GM12878 (cell line): ENCODE data around the gene ANLN. TPM values are rescaled to one million over a fixed set of nuclear protein-coding genes. Genes with fewer than 3 reads are reported as not detected.

Experiments
- ATAC-seq: fragments of 200-7000 bp; cut with Tn5 transposase; 3 replicates; pipeline ENCODE4 v1.9.1; 2020; ENCODE audit warnings: mild to moderate bottlenecking, moderate library complexity
- BruUV-seq: library from RNA; stranded (reverse); fragments of 400-500 nt; replicated peaks from 2 replicates; lab custom pipeline; 2021; lab: Mats Ljungman, UMichigan
- CTCF ChIA-PET: fragments of 300-600 bp; sonication (Branson Sonifier 250); formaldehyde crosslinking; extraction: SDS; loops from one replicate; lab custom pipeline; 2021; ENCODE audit warnings: inconsistent platforms; lab: Yijun Ruan, JAX
- POLR2A ChIA-PET: fragments of 350-600 bp; formaldehyde crosslinking; extraction: SDS; loops from one replicate; lab custom pipeline; 2021; ENCODE audit warnings: inconsistent platforms; lab: Charles Lee
- RAD21 ChIA-PET: fragments of 300-600 bp; sonication (Branson Sonifier 250); formaldehyde crosslinking; loops from one replicate; lab custom pipeline; 2023; ENCODE audit warnings: antibody characterized with exemption; ENCODE audit not compliant: unreplicated experiment; lab: Charles Lee
- SMC1A ChIA-PET: fragments of 300-600 bp; sonication (Branson Sonifier 250); formaldehyde crosslinking; loops from one replicate; lab custom pipeline; 2023; ENCODE audit not compliant: unreplicated experiment, uncharacterized antibody; lab: Charles Lee
- DNase-seq: peaks from one replicate; pipeline ENCODE4 v3.0.0-alpha.2; 2011; ENCODE audit warnings: low read depth, low spot score
- FAIRE-seq: peaks from 3 replicates; lab custom pipeline; 2011; peaks lifted over from hg19 to GRCh38; lab: Jason Lieb, UNC
- H2AFZ ChIP-seq: 2 replicates; pipeline ENCODE4 v1.6.0; 2011; ENCODE audit warnings: low read depth, low read length, control low read depth; ENCODE audit not compliant: control insufficient read depth
- H3K27ac ChIP-seq: 2 replicates; pipeline ENCODE4 v1.5.1; 2011; ENCODE audit warnings: control low read depth; ENCODE audit not compliant: control insufficient read depth, insufficient read depth
- H3K27me3 ChIP-seq, 2 experiments: replicated peaks in 1 of 2; 2 replicates each; pipeline versions ENCODE4 v1.6.0 to v1.6.1; 2011; ENCODE audit warnings: low read length in 1 of 2; ENCODE audit not compliant: control insufficient read depth in 2 of 2, insufficient read depth in 2 of 2
- H3K36me3 ChIP-seq, 2 experiments: 2 replicates each; pipeline ENCODE4 v1.5.1; 2011; ENCODE audit warnings: low read length in 1 of 2; ENCODE audit not compliant: control insufficient read depth in 2 of 2, insufficient read depth in 2 of 2
- H3K4me1 ChIP-seq: 2 replicates; pipeline ENCODE4 v1.6.1; 2011; ENCODE audit warnings: mild to moderate bottlenecking, low read length, moderate library complexity, mixed read lengths; ENCODE audit not compliant: control insufficient read depth, insufficient read depth
- H3K4me2 ChIP-seq: 2 replicates; pipeline ENCODE4 v1.6.0; 2011; ENCODE audit warnings: control low read depth; ENCODE audit not compliant: control insufficient read depth, insufficient read depth
- H3K4me3 ChIP-seq: fragments of 200-600 bp; sonication (generic); 2 replicates; pipeline ENCODE4 v1.5.1; 2016
- H3K79me2 ChIP-seq: 2 replicates; pipeline ENCODE4 v1.6.0; 2011; ENCODE audit warnings: low read length; ENCODE audit not compliant: control insufficient read depth, insufficient read depth
- H3K9ac ChIP-seq: 2 replicates; pipeline ENCODE4 v1.8.0; 2011; ENCODE audit warnings: low read length, control low read depth, mixed read lengths; ENCODE audit not compliant: control insufficient read depth, insufficient read depth
- H3K9me3 ChIP-seq: replicated peaks from 3 replicates; pipeline ENCODE4 v1.5.1; 2011; ENCODE audit warnings: mild to moderate bottlenecking, low read length; ENCODE audit not compliant: control insufficient read depth, insufficient read depth
- H4K20me1 ChIP-seq: 2 replicates; pipeline ENCODE4 v1.6.0; 2011; ENCODE audit not compliant: control insufficient read depth, insufficient read depth
- ATF3 ChIP-seq: IDR thresholded peaks from 2 replicates; pipeline ENCODE4 v1.6.1; 2011; ENCODE audit warnings: low read depth, mild to moderate bottlenecking, low read length, moderate library complexity, borderline replicate concordance; ENCODE audit errors: extremely low read depth
- BACH1 ChIP-seq: fragments of 450-650 bp; IDR thresholded peaks from 2 replicates; pipeline ENCODE4 v1.6.1; 2017; ENCODE audit warnings: mild to moderate bottlenecking, borderline replicate concordance
- ESRRA ChIP-seq: IDR thresholded peaks from 2 replicates; pipeline ENCODE4 v1.6.1; 2012; ENCODE audit warnings: mild to moderate bottlenecking, low read length, improper control_type of control experiment
- MXI1 ChIP-seq: fragments of 150-350 bp; IDR thresholded peaks from 2 replicates; pipeline ENCODE4 v1.6.1; 2011; ENCODE audit warnings: low read depth, mild to moderate bottlenecking, inconsistent platforms, low read length, improper control_type of control experiment
- PML ChIP-seq: IDR thresholded peaks from 2 replicates; pipeline ENCODE4 v1.6.1; 2012; ENCODE audit warnings: low read length, inconsistent platforms
- RELA ChIP-seq: fragments of 450-650 bp; IDR thresholded peaks from 2 replicates; pipeline ENCODE4 v1.8.0; 2014; ENCODE audit warnings: borderline replicate concordance; ENCODE audit not compliant: partially characterized antibody
- SIX5 ChIP-seq: IDR thresholded peaks from 2 replicates; pipeline ENCODE4 v1.6.1; 2011; ENCODE audit warnings: mild to moderate bottlenecking, low read depth, low read length, moderate library complexity; ENCODE audit not compliant: severe bottlenecking
- SP1 ChIP-seq: IDR thresholded peaks from one replicate; pipeline ENCODE4 v1.6.1; 2011; ENCODE audit warnings: low read depth, low read length
- TARDBP ChIP-seq: IDR thresholded peaks from 2 replicates; pipeline ENCODE4 v1.6.1; 2016; ENCODE audit warnings: borderline replicate concordance
- YY1 ChIP-seq: IDR thresholded peaks from 2 replicates; pipeline ENCODE4 v1.6.1; 2011; ENCODE audit warnings: low read depth, mild to moderate bottlenecking, low read length
- ZBTB4 ChIP-seq: fragments of 450-650 bp; formaldehyde crosslinking; IDR thresholded peaks from 2 replicates; pipeline ENCODE4 v1.4.0; 2022; ENCODE audit warnings: mild to moderate bottlenecking, moderate library complexity
- ZSCAN29 ChIP-seq: fragments of 450-650 bp; IDR thresholded peaks from 2 replicates; pipeline ENCODE4 v1.6.1; 2017; ENCODE audit warnings: mild to moderate bottlenecking, moderate library complexity
- WGBS: methylation state at CpG from one replicate; pipeline ENCODE4 v1.1.6; 2016; ENCODE audit warnings: low lambda C conversion rate; ENCODE audit not compliant: insufficient replicate concordance, insufficient coverage; ENCODE audit errors: missing lambda C conversion rate; 5-methylcytosine and 5-hydroxymethylcytosine counted together
- in situ Hi-C: fragments of 300-500 bp; cut with MboI; formaldehyde crosslinking; loops from 9 replicates; pipeline ENCODE4 v1.14.3; 2018; ENCODE audit warnings: mixed read lengths
- intact Hi-C: fragments of 100-400 bp; cut with micrococcal nuclease; formaldehyde crosslinking; loops from one replicate; pipeline ENCODE4 v1.14.2; 2022; ENCODE audit not compliant: unreplicated experiment
- polyA plus RNA-seq, 11 experiments: library from polyadenylated mRNA; depleted of rRNA in 4 of 11; unstranded in 6 of 11; stranded (reverse) in 5 of 11; fragments of >200 nt; fragmentation: Nextera tagmentation in 4 of 11; fragmentation: Illumina TruSeq in 1 of 11; extraction: Ambion mirVana in 4 of 11; extraction: Trizol in 1 of 11; gene quantifications; 1 replicate in 1 of 11; 2 replicates in 10 of 11; pipeline versions ENCODE4 v1.2.1 to v1.2.3, GENCODE V29; 2011 to 2016; ENCODE audit warnings: inconsistent platforms in 2 of 11, missing spikeins in 2 of 11, low read depth in 1 of 11
- total RNA-seq, 4 experiments: library from RNA; depleted of rRNA in 3 of 4; stranded (reverse); fragments of >200 nt in 3 of 4; fragmentation: Illumina TruSeq in 1 of 4; extraction: Trizol in 1 of 4; gene quantifications; 2 replicates each; pipeline versions ENCODE4 v1.2.1 to v1.2.3, GENCODE V29; 2013 to 2021

The ANLN gene
- total and polyA plus RNA-seq, 10 of the 15 experiments (the other 5 are each of a cell fraction or from before 2014, with no cell fraction given), result 9.5 to 32.1 (median 24.2) TPM

DNA sequence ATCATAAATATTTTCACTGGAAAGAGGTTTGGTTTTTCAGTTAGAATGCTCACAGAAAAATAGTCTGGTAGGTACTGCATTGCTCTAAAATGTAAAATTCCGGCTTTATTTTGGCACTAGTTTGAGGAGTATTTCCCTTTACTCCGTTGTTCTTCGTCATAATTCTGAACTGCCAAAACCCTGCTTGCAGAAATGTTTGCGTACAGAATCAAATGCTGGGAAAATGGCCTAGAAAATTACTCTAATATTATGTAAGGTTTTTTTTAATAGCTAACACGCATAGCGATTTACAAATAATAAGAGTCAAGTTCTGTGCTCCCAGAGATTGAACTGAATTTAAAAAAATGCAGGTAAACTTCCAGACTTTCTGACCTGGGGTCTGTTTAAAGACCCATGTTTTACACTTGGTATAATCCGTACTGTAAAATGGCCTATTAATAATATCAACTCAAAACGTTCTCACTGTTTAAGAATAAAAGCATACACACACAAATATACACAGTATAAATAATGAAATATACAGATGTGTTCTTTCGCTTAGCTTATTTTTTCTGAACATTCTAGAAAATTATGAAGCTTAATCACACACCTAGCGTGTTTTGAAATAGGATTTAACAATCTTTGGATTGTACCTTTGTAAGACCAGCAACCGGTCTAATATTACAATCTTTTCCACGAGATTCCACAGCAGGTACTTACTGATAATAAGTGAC, 23.5 kb upstream of the ANLN start:
- ATAC-seq (no peak), FAIRE-seq (no peak), DNase-seq (no peak)
- POLR2A ChIA-PET, result no interaction called here
- no peaks in the 10 kb centered on the region for H3K4me1 ChIP-seq
- CTCF ChIA-PET, result interaction anchor here (1.0 to 2.9 kb wide), 10 partner anchors 9 to 816 kb away, joined by 3 to 24 read pairs (median 6); partner anchors contain the start of gene ANLN
- SMC1A ChIA-PET, result interaction anchor here (1.5 to 2.0 kb wide), 2 partner anchors 8 to 26 kb away, joined by 4 to 7 read pairs; no protein-coding TSS in a partner anchor
- TF ChIP-seq RELA (no peak), SIX5 (no peak), SP1 (no peak), PML (no peak), BACH1 (no peak), ZBTB4 (no peak), YY1 (no peak), ZSCAN29 (no peak), MXI1 (no peak), ESRRA (no peak), TARDBP (no peak), ATF3 (no peak)
- intact Hi-C loops, result loop anchor here (2.0 kb wide), 1 partner anchor 23 kb away; the partner anchor contains the start of gene ANLN
- H4K20me1 ChIP-seq, result no peaks in the 10 kb centered on the region
- RAD21 ChIA-PET, result interaction anchor here (0.6 kb wide), 1 partner anchor 327 kb away, joined by 3 read pairs; no protein-coding TSS in a partner anchor
- no TSS peak for BruUV-seq
- no peaks in the 10 kb centered on the region for H3K9me3 ChIP-seq
- H3K27me3 ChIP-seq, result no peaks in the 10 kb centered on the region; a peak in 3 of 4 replicates
- H3K4me3 ChIP-seq, result peak overlapping the region; percentile 76; the same call in 1 of the 2 replicates
- no peaks in the 10 kb centered on the region for H3K36me3 ChIP-seq
- 60% methylated on average over 12 of the region's 12 CpGs for WGBS
- in situ Hi-C loops, result no loop called here
- no peaks in the 10 kb centered on the region for H3K79me2 ChIP-seq
- H3K4me2 ChIP-seq, result peak overlapping the region; percentile 78
- no peak overlapping the region for H2AFZ ChIP-seq
- H3K27ac ChIP-seq, result no peak overlapping the region
- no peak overlapping the region for H3K9ac ChIP-seq
